IMR-90 (cell line): ENCODE data around the gene OR51I1. TPM values are rescaled to one million over a fixed set of nuclear protein-coding genes. Genes with fewer than 3 reads are reported as not detected.

Source experiments
- ATAC-seq: fragments of 200-7000 bp; cut with Tn5 transposase; 2 replicates; pipeline ENCODE4 v1.9.1; 2020; ENCODE audit warnings: low read depth, mild to moderate bottlenecking, moderate library complexity
- BruUV-seq: library from RNA; stranded (reverse); fragments of 400-500 nt; replicated peaks from 2 replicates; lab custom pipeline; 2021; lab: Mats Ljungman, UMichigan
- CTCF ChIA-PET: fragments of 300-600 bp; formaldehyde crosslinking; extraction: SDS; loops from one replicate; lab custom pipeline; 2021; ENCODE audit warnings: antibody characterized with exemption; lab: Yijun Ruan, JAX
- POLR2A ChIA-PET: fragments of 300-600 bp; sonication (Branson Sonifier 250); formaldehyde crosslinking; loops from one replicate; lab custom pipeline; 2022; ENCODE audit warnings: antibody characterized with exemption; ENCODE audit not compliant: unreplicated experiment; lab: Charles Lee
- DNase-seq: peaks from one replicate; pipeline ENCODE4 v3.0.0; 2013
- H2AFZ ChIP-seq: replicated peaks from 2 replicates; pipeline ENCODE3; 2013; ENCODE audit warnings: low read length, mild to moderate bottlenecking; ENCODE audit not compliant: poor library complexity
- H2AK5ac ChIP-seq: 2 replicates; pipeline ENCODE4 v1.6.1; 2013; ENCODE audit warnings: low read depth, low read length, inconsistent platforms
- H2AK9ac ChIP-seq: replicated peaks from 2 replicates; pipeline ENCODE3; 2013; ENCODE audit warnings: mild to moderate bottlenecking, low read depth, low read length, moderate library complexity; ENCODE audit not compliant: poor library complexity
- H2BK120ac ChIP-seq: 2 replicates; pipeline ENCODE4 v1.6.1; 2013; ENCODE audit warnings: low read depth, low read length, inconsistent platforms
- H2BK15ac ChIP-seq: 3 replicates; pipeline ENCODE4 v1.6.1; 2013; ENCODE audit warnings: low read depth, low read length, inconsistent platforms
- H2BK20ac ChIP-seq: 2 replicates; pipeline ENCODE4 v1.6.1; 2013; ENCODE audit warnings: low read depth, mild to moderate bottlenecking, inconsistent platforms, low read length, moderate library complexity
- H2BK5ac ChIP-seq: 2 replicates; pipeline ENCODE4 v1.6.1; 2013; ENCODE audit warnings: mild to moderate bottlenecking, low read depth, low read length, inconsistent platforms; ENCODE audit not compliant: poor library complexity, severe bottlenecking
- H3K14ac ChIP-seq: replicated peaks from 2 replicates; pipeline ENCODE4 v1.6.1; 2013; ENCODE audit warnings: low read depth, low read length, inconsistent platforms
- H3K18ac ChIP-seq: 2 replicates; pipeline ENCODE4 v1.6.1; 2013; ENCODE audit warnings: low read depth, low read length, control low read depth
- H3K23ac ChIP-seq: 2 replicates; pipeline ENCODE4 v1.6.1; 2013; ENCODE audit warnings: low read depth, low read length, inconsistent platforms
- H3K27ac ChIP-seq: 2 replicates; pipeline ENCODE4 v1.5.1; 2013; ENCODE audit warnings: mild to moderate bottlenecking, control low read depth, low read length; ENCODE audit not compliant: insufficient read depth
- H3K27me3 ChIP-seq: 2 replicates; pipeline ENCODE4 v1.6.1; 2013; ENCODE audit warnings: low read length; ENCODE audit not compliant: control insufficient read depth, insufficient read depth
- H3K36me3 ChIP-seq: 2 replicates; pipeline ENCODE4 v1.6.1; 2013; ENCODE audit warnings: low read length, mixed read lengths; ENCODE audit not compliant: control insufficient read depth, insufficient read depth
- H3K4ac ChIP-seq: 2 replicates; pipeline ENCODE4 v1.6.1; 2013; ENCODE audit warnings: low read depth, low read length, inconsistent platforms
- H3K4me1 ChIP-seq: 2 replicates; pipeline ENCODE4 v1.6.1; 2013; ENCODE audit warnings: low read length, mixed read lengths; ENCODE audit not compliant: control insufficient read depth, insufficient read depth
- H3K4me2 ChIP-seq: 2 replicates; pipeline ENCODE4 v1.6.1; 2013; ENCODE audit warnings: low read depth, mild to moderate bottlenecking, control low read depth, low read length, moderate library complexity
- H3K4me3 ChIP-seq: 2 replicates; pipeline ENCODE4 v1.5.1; 2013; ENCODE audit warnings: low read depth, mild to moderate bottlenecking, control low read depth, low read length, moderate library complexity; ENCODE audit not compliant: insufficient read depth
- H3K56ac ChIP-seq: 2 replicates; pipeline ENCODE4 v1.6.1; 2013; ENCODE audit warnings: low read length, inconsistent platforms; ENCODE audit not compliant: insufficient read depth; ENCODE audit errors: extremely low read depth
- H3K79me1 ChIP-seq, 2 experiments: 2 replicates each; pipeline ENCODE4 v1.6.1; 2013; ENCODE audit warnings: low read length in 2 of 2, inconsistent platforms in 1 of 2, low read depth in 1 of 2
- H3K9ac ChIP-seq: 2 replicates; pipeline ENCODE4 v1.6.1; 2013; ENCODE audit warnings: low read depth, low read length, control low read depth
- H3K9me1 ChIP-seq: 2 replicates; pipeline ENCODE4 v1.6.1; 2013; ENCODE audit warnings: low read length, inconsistent platforms; ENCODE audit not compliant: insufficient read depth
- H3K9me3 ChIP-seq: 2 replicates; pipeline ENCODE4 v1.6.1; 2013; ENCODE audit warnings: low read length; ENCODE audit not compliant: control insufficient read depth, insufficient read depth
- H4K20me1 ChIP-seq: 2 replicates; pipeline ENCODE4 v1.6.1; 2013; ENCODE audit warnings: low read length, inconsistent platforms; ENCODE audit not compliant: insufficient read depth
- H4K5ac ChIP-seq: 2 replicates; pipeline ENCODE4 v1.6.1; 2013; ENCODE audit warnings: mild to moderate bottlenecking, low read depth, low read length, control low read depth
- H4K8ac ChIP-seq, 2 experiments: 2 replicates each; pipeline ENCODE4 v1.6.1; 2013; ENCODE audit warnings: low read depth in 2 of 2, low read length in 2 of 2, control low read depth in 1 of 2, inconsistent platforms in 1 of 2
- H4K91ac ChIP-seq: 2 replicates; pipeline ENCODE4 v1.6.1; 2013; ENCODE audit warnings: low read depth, low read length, inconsistent platforms; ENCODE audit not compliant: insufficient read depth
- CEBPB ChIP-seq: IDR thresholded peaks from 2 replicates; pipeline ENCODE4 v1.6.1; 2012; ENCODE audit warnings: low read depth, low read length, improper control_type of control experiment
- CHD1 ChIP-seq: IDR thresholded peaks from 2 replicates; pipeline ENCODE4 v1.6.1; 2012; ENCODE audit warnings: low read depth, low read length, improper control_type of control experiment
- FOS ChIP-seq: fragments of 150-350 bp; IDR thresholded peaks from 2 replicates; pipeline ENCODE4 v1.6.1; 2016; ENCODE audit warnings: low read depth, low read length
- MAZ ChIP-seq: IDR thresholded peaks from 2 replicates; pipeline ENCODE4 v1.6.1; 2012; ENCODE audit warnings: low read depth, mild to moderate bottlenecking, low read length, improper control_type of control experiment, moderate library complexity, borderline replicate concordance
- MXI1 ChIP-seq: IDR thresholded peaks from 2 replicates; pipeline ENCODE4 v1.6.1; 2012; ENCODE audit warnings: low read depth, mild to moderate bottlenecking, low read length, moderate library complexity, borderline replicate concordance
- NFE2L2 ChIP-seq: fragments of 150-350 bp; IDR thresholded peaks from 2 replicates; pipeline ENCODE4 v1.6.1; 2016; ENCODE audit warnings: low read depth, mild to moderate bottlenecking, low read length
- POLR2A ChIP-seq: IDR thresholded peaks from 2 replicates; pipeline ENCODE4 v1.6.1; 2012; ENCODE audit warnings: mild to moderate bottlenecking, low read depth, low read length
- RAD21 ChIP-seq: IDR thresholded peaks from 2 replicates; pipeline ENCODE4 v1.6.1; 2012; ENCODE audit warnings: low read length, improper control_type of control experiment
- RCOR1 ChIP-seq: IDR thresholded peaks from 2 replicates; pipeline ENCODE4 v1.6.1; 2012; ENCODE audit warnings: mild to moderate bottlenecking, low read length, improper control_type of control experiment; ENCODE audit not compliant: insufficient replicate concordance
- RFX5 ChIP-seq: IDR thresholded peaks from 2 replicates; pipeline ENCODE4 v1.8.0; 2012; ENCODE audit warnings: low read depth, mild to moderate bottlenecking, low read length, moderate library complexity
- SMC3 ChIP-seq: fragments of 150-350 bp; IDR thresholded peaks from 2 replicates; pipeline ENCODE4 v1.6.1; 2016; ENCODE audit warnings: low read depth, mild to moderate bottlenecking, antibody characterized with exemption, low read length, moderate library complexity
- dilution Hi-C: fragments of 300-500 bp; cut with HindIII; formaldehyde crosslinking; loops from one replicate; pipeline ENCODE4 v1.14.3; 2018; ENCODE audit warnings: low sequenced_read_pairs; ENCODE audit not compliant: unreplicated experiment
- in situ Hi-C: fragments of 300-500 bp; cut with MboI; formaldehyde crosslinking; loops from 3 replicates; pipeline ENCODE4 v1.14.3; 2019; ENCODE audit warnings: low sequenced_read_pairs, inconsistent platforms, mixed read lengths
- intact Hi-C: fragments of 100-400 bp; cut with micrococcal nuclease; formaldehyde crosslinking; loops from 2 replicates; pipeline ENCODE4 v1.10.0; 2022
- polyA plus RNA-seq, 3 experiments: library from polyadenylated mRNA; depleted of rRNA; stranded (reverse); fragments of >200 nt; gene quantifications; 2 replicates each; pipeline ENCODE4 v1.2.3, GENCODE V29; 2012; ENCODE audit warnings: low replicate concordance in 1 of 3
- total RNA-seq: library from RNA; depleted of rRNA; stranded (reverse); fragments of >200 nt; gene quantifications from 2 replicates; pipeline ENCODE4 v1.2.3, GENCODE V29; 2012
- TF ChIP-seq, protein P1 (sequence below): fragments of 150-350 bp; IDR thresholded peaks from 2 replicates; pipeline ENCODE4 v1.6.1; 2016; ENCODE audit warnings: low read depth, mild to moderate bottlenecking, low read length, moderate library complexity, borderline replicate concordance
- TF ChIP-seq, protein P2 (sequence below): fragments of 150-350 bp; IDR thresholded peaks from 2 replicates; pipeline ENCODE4 v1.6.1; 2017; ENCODE audit warnings: mild to moderate bottlenecking, antibody characterized with exemption, low read length, low read depth
- TF ChIP-seq, protein P3 (sequence below): conservative IDR thresholded peaks from 2 replicates; pipeline ENCODE4 v1.5.1; 2012; ENCODE audit warnings: mild to moderate bottlenecking, low read depth, low read length, improper control_type of control experiment

OR51I1 gene
- total and polyA plus RNA-seq, 2 of the 4 experiments (the other 2 are of a cell fraction), result not detected

DNA sequence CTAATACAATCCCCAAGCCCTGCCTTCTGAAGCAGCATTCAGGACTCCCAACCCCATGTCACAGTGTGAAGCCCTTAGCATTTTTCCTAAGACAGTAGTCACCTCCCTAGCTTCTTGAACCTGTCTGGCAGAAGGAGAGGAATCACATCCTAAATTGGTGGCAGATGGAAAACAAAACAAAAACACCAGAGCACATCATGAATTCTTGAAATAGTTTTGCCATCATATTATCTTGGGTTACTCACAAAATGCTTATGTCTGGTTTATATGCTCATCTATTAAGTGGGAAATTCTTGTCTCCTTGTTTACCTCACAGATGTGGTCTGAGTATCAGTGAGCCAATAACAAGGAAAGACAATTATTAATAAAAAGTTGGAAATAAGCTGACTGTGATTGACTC, 42.4 kb downstream of the OR51I1 start:
- no peak overlapping the region for H4K5ac ChIP-seq
- H3K14ac ChIP-seq, result no peak overlapping the region
- H3K9me1 ChIP-seq, result no peaks in the 10 kb centered on the region
- no peak overlapping the region for H3K4me2 ChIP-seq
- no peak overlapping the region for H4K91ac ChIP-seq
- no peaks in the 10 kb centered on the region for H4K20me1 ChIP-seq
- H3K9me3 ChIP-seq, result no peaks in the 10 kb centered on the region
- H3K36me3 ChIP-seq, result no peaks in the 10 kb centered on the region
- H3K79me1 ChIP-seq, result no peaks in the 10 kb centered on the region
- H2AK9ac ChIP-seq, result no peak overlapping the region
- H2BK5ac ChIP-seq, result no peak overlapping the region
- in situ Hi-C loops, result no loop called here
- no peak overlapping the region for H2BK20ac ChIP-seq
- H3K9ac ChIP-seq, result no peak overlapping the region
- H3K56ac ChIP-seq, result no peak overlapping the region
- TF ChIP-seq CEBPB (no peak), SMC3 (no peak), FOS (no peak), RAD21 (no peak), MXI1 (no peak), MAZ (no peak), RCOR1 (no peak), RFX5 (no peak), CHD1 (no peak), NFE2L2 (no peak), POLR2A (no peak)
- TF ChIP-seq, protein P1, sequence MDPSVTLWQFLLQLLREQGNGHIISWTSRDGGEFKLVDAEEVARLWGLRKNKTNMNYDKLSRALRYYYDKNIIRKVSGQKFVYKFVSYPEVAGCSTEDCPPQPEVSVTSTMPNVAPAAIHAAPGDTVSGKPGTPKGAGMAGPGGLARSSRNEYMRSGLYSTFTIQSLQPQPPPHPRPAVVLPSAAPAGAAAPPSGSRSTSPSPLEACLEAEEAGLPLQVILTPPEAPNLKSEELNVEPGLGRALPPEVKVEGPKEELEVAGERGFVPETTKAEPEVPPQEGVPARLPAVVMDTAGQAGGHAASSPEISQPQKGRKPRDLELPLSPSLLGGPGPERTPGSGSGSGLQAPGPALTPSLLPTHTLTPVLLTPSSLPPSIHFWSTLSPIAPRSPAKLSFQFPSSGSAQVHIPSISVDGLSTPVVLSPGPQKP, result no peak
- TF ChIP-seq, protein P2, sequence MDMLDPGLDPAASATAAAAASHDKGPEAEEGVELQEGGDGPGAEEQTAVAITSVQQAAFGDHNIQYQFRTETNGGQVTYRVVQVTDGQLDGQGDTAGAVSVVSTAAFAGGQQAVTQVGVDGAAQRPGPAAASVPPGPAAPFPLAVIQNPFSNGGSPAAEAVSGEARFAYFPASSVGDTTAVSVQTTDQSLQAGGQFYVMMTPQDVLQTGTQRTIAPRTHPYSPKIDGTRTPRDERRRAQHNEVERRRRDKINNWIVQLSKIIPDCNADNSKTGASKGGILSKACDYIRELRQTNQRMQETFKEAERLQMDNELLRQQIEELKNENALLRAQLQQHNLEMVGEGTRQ, result no peak
- TF ChIP-seq, protein P3, sequence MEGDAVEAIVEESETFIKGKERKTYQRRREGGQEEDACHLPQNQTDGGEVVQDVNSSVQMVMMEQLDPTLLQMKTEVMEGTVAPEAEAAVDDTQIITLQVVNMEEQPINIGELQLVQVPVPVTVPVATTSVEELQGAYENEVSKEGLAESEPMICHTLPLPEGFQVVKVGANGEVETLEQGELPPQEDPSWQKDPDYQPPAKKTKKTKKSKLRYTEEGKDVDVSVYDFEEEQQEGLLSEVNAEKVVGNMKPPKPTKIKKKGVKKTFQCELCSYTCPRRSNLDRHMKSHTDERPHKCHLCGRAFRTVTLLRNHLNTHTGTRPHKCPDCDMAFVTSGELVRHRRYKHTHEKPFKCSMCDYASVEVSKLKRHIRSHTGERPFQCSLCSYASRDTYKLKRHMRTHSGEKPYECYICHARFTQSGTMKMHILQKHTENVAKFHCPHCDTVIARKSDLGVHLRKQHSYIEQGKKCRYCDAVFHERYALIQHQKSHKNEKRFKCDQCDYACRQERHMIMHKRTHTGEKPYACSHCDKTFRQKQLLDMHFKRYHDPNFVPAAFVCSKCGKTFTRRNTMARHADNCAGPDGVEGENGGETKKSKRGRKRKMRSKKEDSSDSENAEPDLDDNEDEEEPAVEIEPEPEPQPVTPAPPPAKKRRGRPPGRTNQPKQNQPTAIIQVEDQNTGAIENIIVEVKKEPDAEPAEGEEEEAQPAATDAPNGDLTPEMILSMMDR, result no peak
- no peak overlapping the region for H3K18ac ChIP-seq
- H4K8ac ChIP-seq, result no peak overlapping the region
- ATAC-seq (no peak), DNase-seq (no peak)
- intact Hi-C loops, result no loop called here
- no peak overlapping the region for H2AFZ ChIP-seq
- no TSS peak for BruUV-seq
- no peak overlapping the region for H2AK5ac ChIP-seq
- no peak overlapping the region for H2BK15ac ChIP-seq
- H3K4ac ChIP-seq, result no peak overlapping the region
- no peak overlapping the region for H2BK120ac ChIP-seq
- no peak overlapping the region for H3K4me3 ChIP-seq
- no peaks in the 10 kb centered on the region for H3K4me1 ChIP-seq
- POLR2A ChIA-PET, result no interaction called here
- dilution Hi-C loops, result no loop called here
- CTCF ChIA-PET, result no interaction called here
- H3K27me3 ChIP-seq, result no peaks in the 10 kb centered on the region; the same call in 1 of the 2 replicates
- H3K23ac ChIP-seq, result no peak overlapping the region
- no peak overlapping the region for H3K27ac ChIP-seq
